ENCODE data around the gene GABRG3.

GABRG3 gene

DNA sequence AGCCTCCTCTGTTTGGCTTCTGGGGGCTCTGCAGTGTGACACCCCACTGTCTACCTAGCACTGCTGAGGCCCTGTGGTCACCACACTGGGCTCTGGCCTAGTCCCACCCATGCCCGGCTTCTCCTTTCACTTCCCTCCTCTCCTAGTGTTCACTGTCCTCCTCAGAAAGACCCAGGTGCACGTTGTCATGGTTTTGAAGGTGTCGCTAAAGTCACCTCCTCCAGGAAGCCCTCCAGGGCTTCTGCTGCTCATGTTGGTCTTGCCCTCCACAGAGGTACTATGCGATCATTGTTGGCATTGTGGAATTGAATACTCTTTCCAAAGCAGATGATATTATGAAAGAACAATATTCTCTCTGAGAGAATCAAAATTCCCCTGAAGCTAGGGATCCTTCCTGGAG is 163.5 kb downstream of the GABRG3 start:
- Histone ChIP-seq H3K27me3 (ENCODE audit: insufficient read depth, poor library complexity, severe bottlenecking) (no peaks in the 10 kb centered on the region), H3K4me1 (ENCODE audit: insufficient read depth, poor library complexity, severe bottlenecking) (no peaks in the 10 kb centered on the region), H3K27ac (ENCODE audit: poor library complexity, severe bottlenecking) (no peak overlapping the region), H3K9me3 (ENCODE audit: severe bottlenecking) (peaks cover 3% of the 10 kb centered on the region), H3K4me3 (ENCODE audit: severe bottlenecking) (no peak overlapping the region), H3K36me3 (ENCODE audit: low read depth) (no peaks in the 10 kb centered on the region)
- DNase-seq (ENCODE audit: low spot score): no peak
- no peak for ATAC-seq (ENCODE audit: low read depth)
- TF ChIP-seq, protein P1, sequence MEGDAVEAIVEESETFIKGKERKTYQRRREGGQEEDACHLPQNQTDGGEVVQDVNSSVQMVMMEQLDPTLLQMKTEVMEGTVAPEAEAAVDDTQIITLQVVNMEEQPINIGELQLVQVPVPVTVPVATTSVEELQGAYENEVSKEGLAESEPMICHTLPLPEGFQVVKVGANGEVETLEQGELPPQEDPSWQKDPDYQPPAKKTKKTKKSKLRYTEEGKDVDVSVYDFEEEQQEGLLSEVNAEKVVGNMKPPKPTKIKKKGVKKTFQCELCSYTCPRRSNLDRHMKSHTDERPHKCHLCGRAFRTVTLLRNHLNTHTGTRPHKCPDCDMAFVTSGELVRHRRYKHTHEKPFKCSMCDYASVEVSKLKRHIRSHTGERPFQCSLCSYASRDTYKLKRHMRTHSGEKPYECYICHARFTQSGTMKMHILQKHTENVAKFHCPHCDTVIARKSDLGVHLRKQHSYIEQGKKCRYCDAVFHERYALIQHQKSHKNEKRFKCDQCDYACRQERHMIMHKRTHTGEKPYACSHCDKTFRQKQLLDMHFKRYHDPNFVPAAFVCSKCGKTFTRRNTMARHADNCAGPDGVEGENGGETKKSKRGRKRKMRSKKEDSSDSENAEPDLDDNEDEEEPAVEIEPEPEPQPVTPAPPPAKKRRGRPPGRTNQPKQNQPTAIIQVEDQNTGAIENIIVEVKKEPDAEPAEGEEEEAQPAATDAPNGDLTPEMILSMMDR (IDR thresholded peaks at IDR 0.05; ENCODE audit: poor library complexity, severe bottlenecking): no peak

DNA sequence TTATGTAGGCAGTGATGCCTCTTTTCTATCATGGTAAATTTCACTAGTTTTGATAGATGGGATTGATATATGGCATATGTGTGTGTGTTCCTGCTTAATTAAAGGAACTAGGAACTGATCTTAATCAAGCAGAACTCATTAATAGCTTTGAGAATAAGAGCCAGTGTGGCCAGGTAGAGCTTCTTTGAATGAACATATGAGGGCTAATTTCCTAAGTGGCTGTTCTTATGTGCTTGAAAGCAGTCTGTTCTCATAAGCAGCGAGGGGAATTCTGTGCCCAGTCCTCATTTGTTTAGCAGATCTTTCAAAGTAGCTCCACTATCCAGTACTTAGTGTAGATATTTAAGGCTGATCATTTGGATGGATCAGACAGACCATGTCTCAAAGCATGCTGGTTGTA is 164.2 kb downstream of the GABRG3 start:
- Histone ChIP-seq H3K27ac (ENCODE audit: poor library complexity, severe bottlenecking) (no peak overlapping the region), H3K4me3 (ENCODE audit: severe bottlenecking) (no peak overlapping the region), H3K9me3 (ENCODE audit: severe bottlenecking) (peaks cover 3% of the 10 kb centered on the region), H3K4me1 (ENCODE audit: insufficient read depth, poor library complexity, severe bottlenecking) (no peaks in the 10 kb centered on the region), H3K36me3 (ENCODE audit: low read depth) (no peaks in the 10 kb centered on the region), H3K27me3 (ENCODE audit: insufficient read depth, poor library complexity, severe bottlenecking) (no peaks in the 10 kb centered on the region)
- ATAC-seq (ENCODE audit: low read depth) (no peak), DNase-seq (ENCODE audit: low spot score) (no peak)
- TF ChIP-seq, protein P1 (IDR thresholded peaks at IDR 0.05; ENCODE audit: poor library complexity, severe bottlenecking): no peak

DNA sequence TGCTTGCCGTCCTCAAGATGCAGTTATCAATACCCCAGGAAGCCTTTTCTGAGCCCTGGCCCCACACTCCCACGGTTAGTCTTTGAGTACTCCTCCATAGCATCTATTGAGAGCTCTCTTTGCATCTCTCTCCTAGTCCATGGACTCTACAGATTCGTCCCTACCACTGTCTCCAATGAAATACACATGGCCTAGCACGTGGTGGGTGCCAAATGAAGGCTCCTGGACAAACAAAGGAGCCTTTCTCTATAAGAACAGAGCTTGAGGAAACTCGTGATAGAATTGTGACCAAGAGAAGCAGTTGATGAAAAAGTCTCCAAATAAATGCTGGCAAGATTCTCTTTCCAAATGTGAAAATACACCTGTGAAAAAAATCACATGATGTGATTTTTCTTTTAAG is 166.1 kb downstream of the GABRG3 start:
- Histone ChIP-seq H3K4me3 (ENCODE audit: severe bottlenecking) (no peak overlapping the region), H3K27ac (ENCODE audit: poor library complexity, severe bottlenecking) (no peak overlapping the region), H3K36me3 (ENCODE audit: low read depth) (no peaks in the 10 kb centered on the region), H3K4me1 (ENCODE audit: insufficient read depth, poor library complexity, severe bottlenecking) (no peaks in the 10 kb centered on the region), H3K9me3 (ENCODE audit: severe bottlenecking) (no peaks in the 10 kb centered on the region), H3K27me3 (ENCODE audit: insufficient read depth, poor library complexity, severe bottlenecking) (no peaks in the 10 kb centered on the region)
- DNase-seq (ENCODE audit: low spot score) (no peak), ATAC-seq (ENCODE audit: low read depth) (no peak)
- TF ChIP-seq, protein P1 (IDR thresholded peaks at IDR 0.05; ENCODE audit: poor library complexity, severe bottlenecking): no peak

DNA sequence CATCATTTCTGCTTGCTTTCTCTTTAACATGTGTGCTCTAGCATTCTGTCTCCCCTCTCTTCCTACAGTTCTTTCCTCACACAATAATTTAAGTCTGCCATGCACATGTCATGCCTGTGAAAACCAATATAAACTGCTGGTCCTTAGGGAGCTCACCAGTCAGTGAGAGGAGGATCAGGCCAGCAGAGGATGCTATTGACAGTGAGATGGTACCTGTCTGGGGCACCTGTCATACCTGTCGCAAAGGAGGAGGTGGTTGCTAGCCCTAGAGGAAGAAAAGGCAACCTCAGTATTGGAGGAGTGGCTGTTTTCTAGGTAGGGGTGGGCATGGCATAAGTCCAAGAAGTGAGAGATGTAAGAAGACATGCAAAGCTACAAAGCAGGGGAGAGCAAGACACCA is 194.6 kb downstream of the GABRG3 start:
- Histone ChIP-seq H3K27ac (ENCODE audit: poor library complexity, severe bottlenecking) (no peak overlapping the region), H3K36me3 (ENCODE audit: low read depth) (no peaks in the 10 kb centered on the region), H3K9me3 (ENCODE audit: severe bottlenecking) (peaks cover 5% of the 10 kb centered on the region), H3K4me3 (ENCODE audit: severe bottlenecking) (no peak overlapping the region), H3K27me3 (ENCODE audit: insufficient read depth, poor library complexity, severe bottlenecking) (peaks cover 7% of the 10 kb centered on the region), H3K4me1 (ENCODE audit: insufficient read depth, poor library complexity, severe bottlenecking) (no peaks in the 10 kb centered on the region)
- DNase-seq (ENCODE audit: low spot score) (no peak), ATAC-seq (ENCODE audit: low read depth) (no peak)
- TF ChIP-seq, protein P1 (IDR thresholded peaks at IDR 0.05; ENCODE audit: poor library complexity, severe bottlenecking): no peak

- H3K9me3 ChIP-seq (ENCODE audit: severe bottlenecking): peaks cover 1% of the 10 kb centered on the region
- no peak overlapping the region for H3K27ac ChIP-seq (ENCODE audit: poor library complexity, severe bottlenecking)
- peak; percentile 17; the same call in 1 of the 3 replicates for ATAC-seq (ENCODE audit: low read depth)
- H3K36me3 ChIP-seq (ENCODE audit: low read depth): no peaks in the 10 kb centered on the region
- DNase-seq (ENCODE audit: low spot score): no peak
- H3K4me3 ChIP-seq (ENCODE audit: severe bottlenecking): no peak overlapping the region
- no peaks in the 10 kb centered on the region for H3K4me1 ChIP-seq (ENCODE audit: insufficient read depth, poor library complexity, severe bottlenecking)
- peaks cover 7% of the 10 kb centered on the region for H3K27me3 ChIP-seq (ENCODE audit: insufficient read depth, poor library complexity, severe bottlenecking)
- TF ChIP-seq, protein P1 (IDR thresholded peaks at IDR 0.05; ENCODE audit: poor library complexity, severe bottlenecking): no peak
Observed at GRCh38 chr15:27166917-27167316, 195.9 kb downstream of the GABRG3 start.

All from RWPE2 (cell line).